ENCODE data around the gene CYSRT1. TPM values are rescaled to one million over a fixed set of nuclear protein-coding genes. Genes with fewer than 3 reads are reported as not detected.

CYSRT1 gene
- total and polyA plus RNA-seq, 2 donors (not counting 3 experiments of a cell fraction or from before 2014, with no cell fraction given), result 0.44 to 1.1 TPM

DNA sequence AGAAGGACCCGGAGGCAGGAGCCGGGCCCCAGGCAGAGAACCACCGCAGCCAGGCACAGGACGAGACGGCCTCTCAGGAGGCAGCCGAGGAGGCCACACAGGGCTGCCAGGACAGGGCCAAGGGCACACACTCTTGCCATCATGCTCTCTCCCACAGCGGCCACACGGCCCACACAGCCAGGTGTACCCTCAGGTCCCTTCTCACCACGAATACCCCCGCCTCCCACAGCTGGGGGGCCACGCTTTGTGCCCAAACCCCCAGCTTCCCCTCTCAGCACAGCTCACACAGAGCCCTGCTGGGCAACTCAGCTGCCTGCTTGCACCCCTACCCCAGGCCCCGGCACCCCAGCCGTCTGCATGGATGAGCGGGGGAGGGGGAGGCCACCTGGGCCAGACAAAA, 31.2 kb upstream of the CYSRT1 start:
- CTCF ChIA-PET, result interaction anchor here (2.0 kb wide), 1 partner anchor 43 kb away, joined by 6 read pairs; no protein-coding TSS in a partner anchor
- Histone ChIP-seq H3K4me3 (replicated peaks in 1 of 3; ENCODE audit: insufficient read depth in 1 of 3, low read depth in 1 of 3, low read length in 3 of 3) (no peak overlapping the region), H3K4me1 (ENCODE audit: control insufficient read depth, extremely low read depth, insufficient read depth, low read length) (peaks cover 9% of the 10 kb centered on the region), H3K4me2 (ENCODE audit: insufficient read depth, low read length) (no peak overlapping the region), H2AFZ (ENCODE audit: low read depth, low read length) (no peak overlapping the region), H3K79me2 (ENCODE audit: control insufficient read depth, insufficient read depth, low read length) (peaks cover 12% of the 10 kb centered on the region), H3K36me3 (ENCODE audit: control insufficient read depth in 2 of 2, extremely low read depth in 1 of 2, insufficient read depth in 2 of 2, low read length in 2 of 2) (peaks cover 0 to 14% of the 10 kb centered on the region in 2 experiments), H3K27me3 (ENCODE audit: control insufficient read depth in 2 of 2, insufficient read depth in 2 of 2, low read length in 2 of 2) (no peaks in the 10 kb centered on the region), H3K27ac (ENCODE audit: insufficient read depth, low read depth, low read length) (no peak overlapping the region), H3K9ac (replicated peaks; ENCODE audit: extremely low read depth, insufficient read depth, low read length) (no peak overlapping the region), H3K9me3 (replicated peaks; ENCODE audit: control insufficient read depth, insufficient read depth, low read length) (no peaks in the 10 kb centered on the region), H4K20me1 (replicated peaks; ENCODE audit: control insufficient read depth, extremely low read depth, insufficient read depth, low read length) (no peaks in the 10 kb centered on the region), H3K9me1 (replicated peaks; ENCODE audit: control insufficient read depth, extremely low read depth, insufficient read depth, low read length) (no peaks in the 10 kb centered on the region)
- intact Hi-C loops (cut with micrococcal nuclease), result no loop called here
- dilution Hi-C loops (cut with MboI; ENCODE audit: extremely low pct_ligation_motif_present, low sequenced_read_pairs), result no loop called here
- FAIRE-seq (no peak), DNase-seq (ENCODE audit: low read depth, low spot score) (no peak)
- no peak for TF ChIP-seq POLR2AphosphoS5 (IDR thresholded peaks at IDR 0.05; ENCODE audit: insufficient read depth, low read depth, low read length)
- TF ChIP-seq GATA2 (IDR thresholded peaks at IDR 0.05; ENCODE audit: insufficient read depth, insufficient read length, low read depth, low read length), result no peak
- TF ChIP-seq JUN (IDR thresholded peaks at IDR 0.05; ENCODE audit: borderline replicate concordance, insufficient read depth, insufficient read length, low read depth), result no peak
- TF ChIP-seq MYC (IDR thresholded peaks at IDR 0.05; ENCODE audit: low read depth, low read length), result no peak
- no peak for TF ChIP-seq FOS (IDR thresholded peaks at IDR 0.05; ENCODE audit: borderline replicate concordance, insufficient read depth, low read length)
- TF ChIP-seq, protein P1, sequence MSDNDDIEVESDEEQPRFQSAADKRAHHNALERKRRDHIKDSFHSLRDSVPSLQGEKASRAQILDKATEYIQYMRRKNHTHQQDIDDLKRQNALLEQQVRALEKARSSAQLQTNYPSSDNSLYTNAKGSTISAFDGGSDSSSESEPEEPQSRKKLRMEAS (IDR thresholded peaks at IDR 0.05; ENCODE audit: insufficient read depth, insufficient read length), result no peak
- TF ChIP-seq EZH2 (IDR thresholded peaks at IDR 0.05; ENCODE audit: borderline replicate concordance, low read depth, low read length, severe bottlenecking), result no peak
- TF ChIP-seq, protein P2, sequence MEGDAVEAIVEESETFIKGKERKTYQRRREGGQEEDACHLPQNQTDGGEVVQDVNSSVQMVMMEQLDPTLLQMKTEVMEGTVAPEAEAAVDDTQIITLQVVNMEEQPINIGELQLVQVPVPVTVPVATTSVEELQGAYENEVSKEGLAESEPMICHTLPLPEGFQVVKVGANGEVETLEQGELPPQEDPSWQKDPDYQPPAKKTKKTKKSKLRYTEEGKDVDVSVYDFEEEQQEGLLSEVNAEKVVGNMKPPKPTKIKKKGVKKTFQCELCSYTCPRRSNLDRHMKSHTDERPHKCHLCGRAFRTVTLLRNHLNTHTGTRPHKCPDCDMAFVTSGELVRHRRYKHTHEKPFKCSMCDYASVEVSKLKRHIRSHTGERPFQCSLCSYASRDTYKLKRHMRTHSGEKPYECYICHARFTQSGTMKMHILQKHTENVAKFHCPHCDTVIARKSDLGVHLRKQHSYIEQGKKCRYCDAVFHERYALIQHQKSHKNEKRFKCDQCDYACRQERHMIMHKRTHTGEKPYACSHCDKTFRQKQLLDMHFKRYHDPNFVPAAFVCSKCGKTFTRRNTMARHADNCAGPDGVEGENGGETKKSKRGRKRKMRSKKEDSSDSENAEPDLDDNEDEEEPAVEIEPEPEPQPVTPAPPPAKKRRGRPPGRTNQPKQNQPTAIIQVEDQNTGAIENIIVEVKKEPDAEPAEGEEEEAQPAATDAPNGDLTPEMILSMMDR (IDR thresholded peaks at IDR 0.05; ENCODE audit: extremely low read depth in 1 of 2, insufficient read depth in 1 of 2, low read depth in 1 of 2, low read length in 2 of 2), result no peak
- POLR2A ChIA-PET, result no interaction called here
- no TSS peak for BruUV-seq (replicated peaks)
